HG03432 (cell line): ENCODE data around the gene CHD5.
"Not testable (repeated sequence)": the region's sequence is repeated elsewhere in the genome, so short reads cannot be mapped to it uniquely, and the experiment has no call there.

Source experiments
- ATAC-seq: cut with Tn5 transposase; IDR thresholded peaks from one replicate; pipeline ENCODE4 v1.9.1; 2021; ENCODE audit warnings: mild to moderate bottlenecking, moderate library complexity; ENCODE audit not compliant: unreplicated experiment

CHD5 gene

DNA sequence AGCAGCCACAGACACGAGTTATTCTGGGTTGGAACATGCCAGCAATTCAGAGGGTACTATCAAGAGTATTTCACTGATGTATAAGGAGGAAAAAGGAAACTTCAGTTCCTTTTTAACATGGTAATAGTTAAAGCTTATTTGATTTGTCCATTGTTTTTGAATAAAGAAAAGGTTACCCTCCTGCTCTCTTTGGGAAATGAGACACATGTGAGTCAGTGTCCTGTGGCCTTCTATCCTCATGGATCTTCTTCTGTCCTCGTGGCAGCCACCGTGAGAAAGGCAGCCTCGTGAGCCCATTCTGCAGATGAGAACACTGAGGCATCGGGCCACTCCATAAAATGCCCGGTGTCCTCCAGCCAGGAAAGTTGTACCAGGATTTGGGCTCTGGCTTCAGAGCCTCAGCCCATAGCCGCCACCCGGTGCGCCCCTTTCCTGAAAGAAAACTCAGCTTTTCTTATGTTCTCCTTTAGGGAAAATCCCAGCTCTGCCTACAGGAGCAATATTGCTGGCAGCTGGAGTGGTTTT, 109.6 kb downstream of the CHD5 start:
- no peak for ATAC-seq

DNA sequence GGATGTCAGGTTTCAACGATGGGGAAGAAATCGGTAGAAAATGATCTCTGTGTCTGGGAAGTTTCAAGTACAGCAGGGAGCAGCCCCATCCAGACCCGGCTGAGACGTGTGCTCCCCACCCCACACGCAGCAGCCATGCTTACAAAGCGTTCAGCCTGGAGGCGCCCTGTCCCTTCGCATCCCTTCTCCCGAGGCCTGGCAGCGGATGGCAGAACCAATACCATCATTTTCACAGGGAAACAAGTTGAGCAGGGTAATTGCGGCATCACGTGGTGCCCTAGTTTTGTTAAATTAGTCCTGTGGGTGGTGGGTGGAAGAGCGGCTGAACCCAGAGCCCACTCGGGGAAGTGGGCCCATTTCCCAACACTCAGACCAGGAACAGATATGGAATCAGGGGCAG, 110.5 kb downstream of the CHD5 start:
- ATAC-seq, result no peak

DNA sequence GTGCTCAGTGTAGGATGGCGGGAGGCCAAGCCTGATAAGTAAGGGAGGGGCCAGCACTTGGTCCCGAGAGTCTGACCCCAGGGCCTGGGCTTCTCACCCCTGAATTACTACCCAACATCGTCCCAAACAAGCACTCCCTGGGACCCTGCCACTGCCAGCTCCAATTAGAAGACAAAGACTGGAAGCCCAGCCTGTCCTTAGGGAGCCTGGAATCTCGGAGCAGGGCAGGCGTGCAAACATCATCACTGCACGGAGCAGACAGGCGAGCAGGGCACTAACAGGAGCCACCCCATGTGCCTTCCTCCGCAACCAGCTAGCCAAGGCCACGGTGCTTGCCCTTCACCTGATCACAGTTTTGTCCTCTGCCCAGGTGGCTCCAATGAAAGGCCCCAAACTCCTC, 111.2 kb downstream of the CHD5 start:
- no peak for ATAC-seq

DNA sequence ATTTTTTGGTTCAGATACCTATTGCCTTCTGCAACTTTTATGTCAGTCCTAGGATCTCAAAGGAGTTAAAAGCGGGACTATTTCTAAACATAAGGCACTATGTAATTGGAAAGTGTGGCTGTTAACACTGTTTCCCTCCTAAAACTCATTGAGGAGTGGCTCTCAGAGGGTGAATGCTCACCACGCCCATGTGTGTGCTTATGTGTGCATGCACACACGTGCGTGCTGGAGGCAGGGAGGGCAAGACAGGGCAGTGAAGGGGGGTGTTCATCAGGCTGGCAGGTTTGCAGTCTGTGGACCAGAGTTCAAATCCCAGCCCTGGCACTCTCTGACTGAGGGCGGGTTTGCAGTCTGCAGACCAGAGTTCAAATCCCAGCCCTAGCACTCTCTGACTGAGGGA, 112.0 kb downstream of the CHD5 start:
- no peak for ATAC-seq

DNA sequence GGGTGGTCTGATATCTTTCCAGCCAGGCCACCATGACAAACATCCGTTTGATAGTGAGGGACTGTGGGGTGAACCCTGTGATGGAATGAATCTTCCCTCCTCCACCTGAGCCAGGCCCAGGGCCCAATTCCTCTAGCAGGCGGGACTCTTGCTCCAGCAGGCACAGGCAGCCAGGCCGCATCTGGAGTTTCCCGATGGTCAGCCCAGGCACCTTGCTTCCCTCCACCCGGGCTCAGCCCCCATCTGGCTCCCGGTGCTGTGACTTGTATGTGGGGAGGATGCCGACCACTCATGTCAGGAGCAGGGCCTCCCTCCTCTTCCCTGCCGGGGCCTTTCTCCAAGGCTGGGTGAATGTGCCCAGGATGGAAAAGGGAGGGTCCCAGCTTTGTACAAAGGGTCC, 113.4 kb downstream of the CHD5 start:
- ATAC-seq, result no peak

DNA sequence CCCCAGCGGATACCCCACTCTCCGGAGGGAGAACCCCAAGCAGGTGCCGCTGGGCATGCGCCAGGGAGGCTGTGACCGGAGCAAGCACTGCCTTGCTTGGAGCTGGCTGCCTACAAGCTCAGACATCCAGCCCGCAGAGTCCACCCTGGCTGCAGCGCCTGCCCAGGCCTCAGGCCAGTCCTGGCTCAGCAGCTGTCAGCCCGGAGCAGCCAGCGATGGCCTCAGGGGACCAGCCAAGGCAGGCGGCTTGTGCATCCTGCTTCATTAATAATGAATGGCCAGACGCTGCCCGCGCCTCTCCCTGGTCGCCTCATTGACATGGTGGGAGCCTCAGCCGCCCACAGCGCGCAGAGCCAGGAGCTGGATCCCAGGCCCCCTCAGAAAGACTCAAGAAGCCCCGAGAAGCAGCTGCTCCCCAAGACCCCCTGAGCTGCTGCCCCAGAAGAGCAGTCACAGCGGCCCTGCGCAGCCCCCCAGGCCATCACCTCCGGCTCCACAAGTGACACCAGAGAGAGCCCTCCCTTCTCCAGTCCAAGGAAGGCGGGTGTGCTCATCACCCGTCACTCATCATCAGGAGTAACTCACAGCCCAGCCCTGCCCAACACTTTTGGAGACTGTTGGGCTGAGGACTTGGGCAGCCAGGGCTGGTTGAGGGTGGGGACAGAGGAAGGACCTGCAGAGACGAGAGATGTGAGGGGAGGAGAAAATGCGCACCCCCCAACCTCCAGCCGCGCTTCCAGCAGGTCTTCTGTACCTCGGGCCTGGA, 114.8 kb downstream of the CHD5 start:
- ATAC-seq, result no peak

DNA sequence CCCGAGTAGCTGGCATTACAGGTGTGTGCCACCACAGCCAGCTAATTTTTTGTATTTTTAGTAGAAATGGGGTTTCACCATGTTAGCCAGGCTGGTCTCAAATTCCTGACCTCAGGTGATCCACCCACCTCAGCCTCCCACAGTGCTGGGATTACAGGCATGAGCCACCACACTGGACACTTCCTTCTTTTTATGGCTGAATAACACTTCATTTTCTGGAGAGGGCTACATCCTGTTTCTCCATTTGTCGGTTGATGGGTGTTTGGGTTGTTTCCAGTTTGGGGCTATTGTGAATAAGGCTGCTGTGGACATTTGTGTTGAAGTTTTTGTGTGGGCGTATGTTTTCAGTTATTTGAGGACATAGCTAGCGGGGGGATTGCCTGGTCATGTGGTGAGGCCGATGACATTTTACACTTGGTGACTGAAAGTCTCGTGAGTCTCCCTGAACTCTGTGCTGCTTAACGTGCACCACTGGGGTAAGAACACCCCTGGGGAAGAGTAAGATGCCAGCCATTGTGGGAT, 116.5 kb downstream of the CHD5 start:
- not testable (repeated sequence) for ATAC-seq

DNA sequence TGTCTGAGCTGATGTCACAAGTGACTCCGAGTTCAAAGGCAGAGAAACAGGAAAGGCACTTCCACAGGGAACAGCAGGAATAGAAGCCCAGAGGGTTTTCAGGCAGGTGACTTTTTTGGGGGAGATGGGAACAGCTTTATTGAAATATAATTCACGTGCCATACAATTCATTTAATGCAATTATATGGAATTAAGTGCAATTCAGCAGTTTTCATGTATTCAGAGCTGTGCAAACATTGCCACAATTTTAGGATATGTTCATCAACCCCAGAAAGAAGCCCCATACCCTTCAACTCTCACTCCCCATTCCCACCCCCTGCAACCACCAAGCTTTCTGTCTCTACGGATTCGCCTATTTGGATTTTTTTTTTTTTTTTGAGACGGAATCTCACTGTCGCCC, 117.5 kb downstream of the CHD5 start:
- ATAC-seq, result no peak

DNA sequence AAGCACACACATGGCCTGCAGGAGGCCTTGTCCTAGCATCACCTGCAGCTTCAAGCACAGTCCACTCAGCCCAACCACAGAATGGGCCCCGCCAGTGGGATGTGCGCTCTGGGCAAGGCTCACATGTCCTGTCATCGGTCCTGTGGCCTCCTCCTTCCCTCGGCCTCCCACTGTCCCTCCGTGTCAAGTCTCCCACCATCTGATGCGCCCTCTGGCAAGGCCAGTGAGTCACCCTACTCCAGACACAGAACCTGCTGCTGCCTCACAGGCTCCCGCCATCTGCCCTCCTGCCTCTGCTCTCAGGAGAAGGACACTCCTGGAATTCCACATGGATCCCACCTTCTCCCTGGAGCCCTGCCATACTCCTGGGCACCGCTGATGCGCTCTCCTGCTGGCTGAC, 120.3 kb downstream of the CHD5 start:
- ATAC-seq, result no peak

DNA sequence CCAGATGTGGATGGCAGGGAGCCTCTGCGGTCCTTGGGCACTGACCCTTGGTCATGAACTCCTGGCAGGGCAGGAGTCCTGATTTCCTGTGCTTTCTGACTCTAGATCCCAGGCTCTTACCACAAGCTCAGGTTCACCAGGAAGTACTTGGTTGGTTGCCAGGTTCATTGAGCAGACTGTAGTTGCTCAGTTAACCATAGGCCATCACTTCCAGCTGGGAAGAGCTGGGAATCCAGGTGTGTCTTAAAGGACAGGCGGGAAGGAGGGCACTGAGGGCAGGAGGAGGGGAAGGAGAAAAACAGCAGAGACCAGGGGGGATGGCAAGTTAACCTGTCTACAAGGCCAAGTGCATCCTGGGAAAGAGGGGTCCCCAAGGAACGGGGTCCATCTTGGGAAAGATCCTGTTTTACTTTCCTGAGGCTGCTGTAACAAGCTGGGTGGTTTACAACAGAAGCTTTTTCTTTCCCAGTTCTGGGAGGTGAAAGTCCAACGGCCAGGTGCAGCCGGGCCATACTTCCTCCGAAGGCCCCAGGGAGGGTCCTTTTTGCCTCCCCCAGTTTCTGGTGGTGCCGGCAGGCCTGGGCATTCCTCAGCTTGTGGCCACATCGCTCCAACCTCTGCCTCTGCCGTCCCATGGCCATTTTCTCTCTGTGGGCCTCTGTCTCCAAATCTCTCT, 122.8 kb downstream of the CHD5 start:
- no peak for ATAC-seq

DNA sequence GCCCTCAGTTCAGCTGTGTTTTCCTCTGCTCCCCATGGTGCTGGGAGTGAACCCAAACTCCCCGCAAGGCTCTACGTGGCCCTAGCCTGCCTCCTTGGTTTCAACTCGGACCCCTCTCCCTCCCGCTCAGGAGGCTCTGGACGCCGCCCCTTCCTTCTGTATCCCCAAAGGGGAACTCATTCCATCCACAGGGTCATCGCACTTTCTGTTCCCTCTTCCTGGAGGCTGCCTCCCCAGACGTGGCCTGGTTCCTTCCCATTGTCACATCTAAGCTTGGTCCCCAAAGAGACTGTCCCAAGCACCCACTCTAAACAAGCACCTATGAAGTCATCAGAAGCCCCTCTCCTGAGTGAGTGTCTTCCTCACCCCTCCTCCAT, 123.6 kb downstream of the CHD5 start:
- no peak for ATAC-seq

DNA sequence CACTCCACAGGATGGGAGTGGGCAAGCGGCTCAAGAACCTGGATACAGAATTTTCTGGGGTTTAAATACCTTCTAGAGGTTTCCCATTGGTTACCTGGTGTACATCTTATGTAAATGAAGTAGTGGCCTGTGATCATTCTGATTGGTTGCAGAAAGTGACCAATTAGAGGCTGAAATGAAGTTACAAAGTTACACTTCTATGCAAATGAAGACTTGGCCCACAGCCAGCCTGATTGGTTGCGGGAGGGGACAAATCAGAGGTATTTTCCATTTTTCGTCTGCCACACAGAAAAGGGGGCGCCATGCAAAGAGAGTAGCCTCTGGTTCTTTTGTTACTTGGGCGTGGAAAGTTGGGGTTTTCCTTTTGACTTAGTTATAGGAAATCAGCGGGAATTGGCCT, 125.5 kb downstream of the CHD5 start:
- ATAC-seq, result no peak

DNA sequence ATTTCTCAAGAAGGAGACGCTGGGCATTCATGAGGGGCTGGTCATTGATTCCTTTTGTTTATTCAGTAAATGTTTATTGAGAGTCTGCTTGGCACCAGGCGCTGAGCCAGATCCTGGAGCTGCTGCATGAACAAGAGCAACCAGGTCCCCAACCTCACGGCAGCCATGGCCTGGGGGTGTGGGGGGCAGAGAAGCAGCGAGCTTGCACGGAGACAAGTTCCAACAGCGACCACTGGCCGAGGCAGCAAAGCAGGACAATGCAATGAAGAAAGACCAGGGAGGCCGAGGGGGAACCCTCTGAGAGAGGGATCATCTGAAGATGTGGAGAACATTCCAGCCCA, 126.9 kb downstream of the CHD5 start:
- ATAC-seq, result no peak

DNA sequence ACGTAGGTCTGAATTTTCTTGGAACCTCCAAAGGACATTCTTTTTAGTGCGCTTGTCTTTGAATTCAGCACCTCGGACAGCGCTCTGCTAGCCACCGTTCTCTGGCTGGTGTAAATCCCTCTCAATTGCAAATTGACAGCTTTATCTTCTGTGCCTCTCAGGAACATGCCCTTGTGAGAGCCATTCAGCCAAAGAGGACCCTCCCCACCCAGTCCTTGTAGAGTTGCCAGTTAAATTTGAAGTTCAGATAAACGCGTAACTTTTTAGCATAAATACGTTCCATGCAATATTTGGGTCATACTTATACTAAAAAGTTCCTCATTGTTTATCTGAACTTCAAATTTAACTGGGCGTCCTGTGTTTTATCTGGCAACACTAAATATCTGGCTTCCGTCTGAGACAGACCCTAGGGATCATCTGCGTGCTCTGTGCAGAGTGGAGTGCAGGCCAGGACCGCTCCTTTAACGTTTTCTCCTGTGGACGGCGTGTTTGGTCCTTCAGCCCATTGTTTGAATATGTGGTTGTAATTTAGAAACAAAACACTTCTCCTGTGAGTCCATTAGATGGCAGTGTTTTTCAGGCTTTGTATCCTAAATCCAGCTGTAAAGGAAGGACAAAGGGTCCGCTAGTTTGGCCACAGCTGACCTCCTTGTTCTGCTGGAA, 127.4 kb downstream of the CHD5 start:
- no peak for ATAC-seq
